ENCODE results near the gene TK2. TPM values are rescaled to one million over a fixed set of nuclear protein-coding genes. Genes with fewer than 3 reads are reported as not detected.

TK2 gene
- total and polyA plus RNA-seq, 4 donors, result 10.5 to 31.9 (median 21.0) TPM

- Histone ChIP-seq H3K9ac (ENCODE audit: low read depth in 1 of 2, low read length in 2 of 2) (peak overlapping the region; percentile 69 to 85), H3K4me1 (ENCODE audit: control insufficient read depth in 4 of 4, insufficient read depth in 4 of 4, low read length in 3 of 4) (peaks cover 2 to 31% (median 22%) of the 10 kb centered on the region in 4 donors), H3K27me3 (ENCODE audit: control insufficient read depth in 4 of 4, insufficient read depth in 4 of 4, low read length in 3 of 4) (no peaks in the 10 kb centered on the region), H3K36me3 (ENCODE audit: control insufficient read depth in 4 of 4, insufficient read depth in 3 of 4, low read depth in 1 of 4, low read length in 3 of 4) (no peaks in the 10 kb centered on the region), H3K9me3 (ENCODE audit: control insufficient read depth in 4 of 4, low read length in 3 of 4) (no peaks in the 10 kb centered on the region), H3K4me3 (ENCODE audit: low read depth in 1 of 3, low read length in 3 of 3) (peak overlapping the region; percentile 24 to 96 (median 57)), H3K27ac (ENCODE audit: low read depth in 1 of 2, low read length in 2 of 2) (peak overlapping the region in 1 of 2 donors; percentile 92)
- no peak for DNase-seq (ENCODE audit: low spot score)
- 35% methylated on average over 8 of the region's 8 CpGs for WGBS
- TF ChIP-seq MAX (IDR thresholded peaks at IDR 0.05) (no peak), ATF3 (IDR thresholded peaks at IDR 0.05) (no peak), ZBTB33 (IDR thresholded peaks at IDR 0.05) (no peak), TAF1 (conservative IDR thresholded peaks at IDR 0.05) (no peak), REST (IDR thresholded peaks at IDR 0.05) (no peak), JUND (IDR thresholded peaks at IDR 0.05) (no peak), FOXA1 (IDR thresholded peaks at IDR 0.05) (no peak), RXRA (IDR thresholded peaks at IDR 0.05) (no peak), SP1 (IDR thresholded peaks at IDR 0.05) (no peak), HNF4G (IDR thresholded peaks at IDR 0.05) (no peak), HNF4A (conservative IDR thresholded peaks at IDR 0.05) (no peak), GABPA (IDR thresholded peaks at IDR 0.05 in 1 of 2, conservative IDR thresholded peaks at IDR 0.05 in 1 of 2) (no peak), NR2F2 (IDR thresholded peaks at IDR 0.05) (no peak), EGR1 (IDR thresholded peaks at IDR 0.05; ENCODE audit: low read depth in 2 of 2) (no peak)
Measured at GRCh38 chr16:66553223-66553622, 3.3 kb upstream of the TK2 start.

DNA sequence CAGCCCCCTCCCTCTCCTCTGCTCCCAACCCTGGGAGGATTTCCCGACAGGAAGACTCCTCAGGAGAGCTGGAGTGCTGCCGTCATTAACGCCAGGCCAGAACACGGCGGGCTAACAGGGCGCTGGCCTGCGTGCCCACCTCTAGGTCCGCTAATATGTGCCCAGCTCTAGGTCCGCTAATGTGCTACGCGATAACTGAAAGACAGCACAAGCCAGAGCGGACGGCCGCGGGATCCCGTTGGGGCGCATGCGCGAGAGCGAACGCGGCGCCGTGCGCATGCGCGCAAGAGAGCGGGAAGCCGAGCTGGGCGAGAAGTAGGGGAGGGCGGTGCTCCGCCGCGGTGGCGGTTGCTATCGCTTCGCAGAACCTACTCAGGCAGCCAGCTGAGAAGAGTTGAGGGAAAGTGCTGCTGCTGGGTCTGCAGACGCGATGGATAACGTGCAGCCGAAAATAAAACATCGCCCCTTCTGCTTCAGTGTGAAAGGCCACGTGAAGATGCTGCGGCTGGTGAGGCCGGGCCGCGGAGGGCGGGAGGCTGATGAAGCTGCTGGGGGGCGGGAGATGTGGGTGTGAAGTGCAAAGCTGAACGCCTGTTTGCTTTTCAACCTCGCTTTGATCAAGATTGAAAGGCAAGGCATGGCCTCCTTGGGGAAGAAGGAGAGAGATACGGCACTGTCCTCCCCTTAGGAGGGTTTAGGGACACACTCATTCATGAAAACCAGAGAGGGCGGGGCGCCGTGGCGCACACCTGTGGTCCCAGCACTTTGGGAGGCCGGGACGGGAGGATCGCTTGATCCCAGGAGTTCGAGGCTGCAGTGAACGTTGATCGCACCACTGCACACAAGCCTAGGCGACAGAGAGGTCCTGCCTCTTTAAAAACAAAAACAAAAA, 2.6 kb upstream of the TK2 start, which contains the start of gene CKLF:
CKLF (plus strand) TSS at position 291 of the 892 bp plus-strand sequence; CDS start at position 431, 140 bp downstream.
- DNase-seq (ENCODE audit: low spot score), result peak; percentile 91
- peak within 1 kb of the TSS; percentile 92 to 97 for H3K27ac ChIP-seq (ENCODE audit: low read depth in 1 of 2, low read length in 2 of 2)
- no peaks in the 10 kb centered on the region for H3K27me3 ChIP-seq (ENCODE audit: control insufficient read depth in 4 of 4, insufficient read depth in 4 of 4, low read length in 3 of 4)
- peak within 1 kb of the TSS; percentile 76 to 85 for H3K9ac ChIP-seq (ENCODE audit: low read depth in 1 of 2, low read length in 2 of 2)
- H3K4me1 ChIP-seq (ENCODE audit: control insufficient read depth in 4 of 4, insufficient read depth in 4 of 4, low read length in 3 of 4), result peaks cover 2 to 31% (median 22%) of the 10 kb centered on the region in 4 donors
- WGBS, result 9% methylated on average over 63 of the region's 63 CpGs
- peak; percentile 97 for TF ChIP-seq ZBTB33 (IDR thresholded peaks at IDR 0.05)
- TF ChIP-seq JUND (IDR thresholded peaks at IDR 0.05), result no peak
- TF ChIP-seq YY1 (IDR thresholded peaks at IDR 0.05), result peak; percentile 82
- no peak for TF ChIP-seq RXRA (IDR thresholded peaks at IDR 0.05)
- TF ChIP-seq SP1 (IDR thresholded peaks at IDR 0.05), result no peak
- peak; percentile 74 for TF ChIP-seq REST (IDR thresholded peaks at IDR 0.05)
- peak; percentile 60 for TF ChIP-seq TAF1 (conservative IDR thresholded peaks at IDR 0.05)
- TF ChIP-seq RAD21 (IDR thresholded peaks at IDR 0.05), result peak in 1 of 2 donors; percentile 32
- peak; percentile 92 for TF ChIP-seq MAX (IDR thresholded peaks at IDR 0.05)
- TF ChIP-seq FOXA1 (IDR thresholded peaks at IDR 0.05), result no peak
- peak within 1 kb of the TSS; percentile 57 to 96 (median 88) for H3K4me3 ChIP-seq (ENCODE audit: low read depth in 1 of 3, low read length in 3 of 3)
- no peaks in the 10 kb centered on the region for H3K9me3 ChIP-seq (ENCODE audit: control insufficient read depth in 4 of 4, low read length in 3 of 4)
- no peaks in the 10 kb centered on the region for H3K36me3 ChIP-seq (ENCODE audit: control insufficient read depth in 4 of 4, insufficient read depth in 3 of 4, low read depth in 1 of 4, low read length in 3 of 4)

Measured in liver (tissue), 9 donors.